A673 (cell line): ENCODE data around the gene WDR38. TPM values are rescaled to one million over a fixed set of nuclear protein-coding genes. Genes with fewer than 3 reads are reported as not detected.

Source experiments
- BruUV-seq: library from RNA; stranded (reverse); fragments of 400-500 nt; replicated peaks from 2 replicates; lab custom pipeline; 2021; lab: Mats Ljungman, UMichigan
- CTCF ChIA-PET: fragments of 300-600 bp; sonication (Branson Sonifier 250); formaldehyde crosslinking; loops from one replicate; lab custom pipeline; 2022; ENCODE audit warnings: antibody characterized with exemption; lab: Charles Lee
- POLR2A ChIA-PET: fragments of 300-600 bp; sonication (Branson Sonifier 250); formaldehyde crosslinking; loops from one replicate; lab custom pipeline; 2022; ENCODE audit warnings: antibody characterized with exemption; ENCODE audit not compliant: low non-redundant PET; lab: Charles Lee
- DNase-seq: peaks from one replicate; pipeline ENCODE4 v3.0.0-alpha.2; 2015; ENCODE audit warnings: low spot score
- H3K27ac ChIP-seq: fragments of 200-600 bp; sonication (generic); 2 replicates; pipeline ENCODE4 v1.5.1; 2016; ENCODE audit warnings: mixed run types, low read depth, mild to moderate bottlenecking, mixed read lengths, antibody characterized with exemption, low read length; ENCODE audit not compliant: poor library complexity, severe bottlenecking
- H3K27me3 ChIP-seq: fragments of 200-600 bp; sonication (generic); replicated peaks from 2 replicates; pipeline ENCODE4 v1.6.1; 2017; ENCODE audit warnings: mixed run types, low read depth, mild to moderate bottlenecking, mixed read lengths, antibody characterized with exemption, low read length; ENCODE audit not compliant: insufficient read depth, poor library complexity
- H3K36me3 ChIP-seq: fragments of 200-600 bp; sonication (generic); 2 replicates; pipeline ENCODE4 v1.6.1; 2016; ENCODE audit warnings: mixed run types, mild to moderate bottlenecking, mixed read lengths, antibody characterized with exemption, low read length; ENCODE audit not compliant: insufficient read depth, poor library complexity, severe bottlenecking
- H3K4me1 ChIP-seq: fragments of 200-600 bp; sonication (generic); 2 replicates; pipeline ENCODE4 v1.6.1; 2017; ENCODE audit warnings: mixed run types, mild to moderate bottlenecking, mixed read lengths, antibody characterized with exemption, low read length; ENCODE audit not compliant: insufficient read depth, poor library complexity, severe bottlenecking
- H3K4me3 ChIP-seq: fragments of 200-600 bp; sonication (generic); 2 replicates; pipeline ENCODE4 v1.5.1; 2016; ENCODE audit warnings: low read depth, mixed run types, mild to moderate bottlenecking, mixed read lengths, low read length; ENCODE audit not compliant: poor library complexity, severe bottlenecking
- H3K9me3 ChIP-seq: fragments of 200-600 bp; sonication (generic); 2 replicates; pipeline ENCODE4 v1.6.1; 2016; ENCODE audit warnings: mixed run types, low read depth, mild to moderate bottlenecking, mixed read lengths, antibody characterized with exemption, low read length; ENCODE audit not compliant: poor library complexity, severe bottlenecking
- EZH2 ChIP-seq: fragments of 200-600 bp; sonication (generic); IDR thresholded peaks from 2 replicates; pipeline ENCODE4 v1.6.1; 2017; ENCODE audit warnings: borderline replicate concordance, low read depth, mild to moderate bottlenecking, mixed read lengths, antibody characterized with exemption, low read length; ENCODE audit not compliant: poor library complexity, severe bottlenecking
- intact Hi-C: fragments of 100-400 bp; cut with micrococcal nuclease; formaldehyde crosslinking; loops from one replicate; pipeline ENCODE4 v1.10.0; 2022; ENCODE audit not compliant: unreplicated experiment
- total RNA-seq: library from RNA; stranded (reverse); gene quantifications from 2 replicates; pipeline ENCODE4 v1.2.3, GENCODE V29; 2021
- TF ChIP-seq, protein P1 (sequence below): fragments of 300-800, 200-600 bp; sonication (generic); conservative IDR thresholded peaks from 2 replicates; pipeline ENCODE4 v1.5.1; 2017; ENCODE audit warnings: low read depth, mild to moderate bottlenecking, antibody characterized with exemption, low read length, moderate library complexity, mixed read lengths

Gene WDR38
- total RNA-seq, 1 experiment from 2014 or later = not detected

DNA sequence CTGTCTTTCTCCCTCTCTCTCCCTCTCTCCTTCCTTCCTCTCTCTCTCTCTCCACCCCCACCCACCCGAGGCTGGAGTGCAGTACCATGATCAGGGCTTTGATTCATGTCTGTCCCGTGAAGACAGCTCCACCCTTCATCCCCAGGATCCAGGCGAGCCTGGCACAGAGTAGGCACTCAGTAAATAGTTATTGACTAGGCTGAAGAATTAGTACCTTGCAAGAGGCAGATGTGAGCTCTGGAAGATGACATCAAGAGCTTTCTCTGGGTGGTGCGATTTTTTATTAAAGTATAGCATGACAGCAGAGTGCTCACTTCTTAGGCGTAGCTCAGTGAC, 24.0 kb upstream of the WDR38 start:
- BruUV-seq = no TSS peak

DNA sequence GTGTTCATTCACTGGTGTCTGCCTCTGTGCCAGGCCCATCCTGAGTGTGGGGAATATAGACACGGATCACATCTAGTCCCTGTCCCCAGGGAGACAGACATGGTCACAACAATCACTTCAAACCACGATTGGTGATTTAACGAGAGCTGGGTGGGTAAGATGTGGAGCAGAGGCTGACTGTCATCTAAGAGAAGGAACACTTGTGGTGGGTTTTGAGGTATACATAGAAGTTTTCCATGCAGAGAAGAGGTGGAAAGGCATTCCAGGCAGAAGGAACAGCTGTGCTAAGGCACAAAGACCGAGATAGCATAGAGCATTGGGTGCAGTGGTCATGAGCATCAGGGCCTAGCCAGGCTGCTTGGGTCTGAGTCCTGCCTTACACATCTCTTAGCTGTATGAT, 22.7 kb upstream of the WDR38 start:
- intact Hi-C loops = no loop called here
- Histone ChIP-seq H3K27ac (no peak overlapping the region), H3K4me3 (no peak overlapping the region), H3K4me1 (peaks cover 24% of the 10 kb centered on the region), H3K27me3 (no peaks in the 10 kb centered on the region), H3K36me3 (no peaks in the 10 kb centered on the region), H3K9me3 (no peaks in the 10 kb centered on the region)
- CTCF ChIA-PET = interaction anchor here (1.5 kb wide), 1 partner anchor 59 kb away, joined by 3 read pairs; no protein-coding TSS in a partner anchor
- POLR2A ChIA-PET = no interaction called here
- no TSS peak for BruUV-seq
- no peak for DNase-seq
- TF ChIP-seq, protein P1, sequence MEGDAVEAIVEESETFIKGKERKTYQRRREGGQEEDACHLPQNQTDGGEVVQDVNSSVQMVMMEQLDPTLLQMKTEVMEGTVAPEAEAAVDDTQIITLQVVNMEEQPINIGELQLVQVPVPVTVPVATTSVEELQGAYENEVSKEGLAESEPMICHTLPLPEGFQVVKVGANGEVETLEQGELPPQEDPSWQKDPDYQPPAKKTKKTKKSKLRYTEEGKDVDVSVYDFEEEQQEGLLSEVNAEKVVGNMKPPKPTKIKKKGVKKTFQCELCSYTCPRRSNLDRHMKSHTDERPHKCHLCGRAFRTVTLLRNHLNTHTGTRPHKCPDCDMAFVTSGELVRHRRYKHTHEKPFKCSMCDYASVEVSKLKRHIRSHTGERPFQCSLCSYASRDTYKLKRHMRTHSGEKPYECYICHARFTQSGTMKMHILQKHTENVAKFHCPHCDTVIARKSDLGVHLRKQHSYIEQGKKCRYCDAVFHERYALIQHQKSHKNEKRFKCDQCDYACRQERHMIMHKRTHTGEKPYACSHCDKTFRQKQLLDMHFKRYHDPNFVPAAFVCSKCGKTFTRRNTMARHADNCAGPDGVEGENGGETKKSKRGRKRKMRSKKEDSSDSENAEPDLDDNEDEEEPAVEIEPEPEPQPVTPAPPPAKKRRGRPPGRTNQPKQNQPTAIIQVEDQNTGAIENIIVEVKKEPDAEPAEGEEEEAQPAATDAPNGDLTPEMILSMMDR = no peak
- no peak for TF ChIP-seq EZH2

More for the DNA sequence above, 24.0 kb upstream of the WDR38 start:
- TF ChIP-seq, protein P1 = no peak
- intact Hi-C loops = no loop called here
- CTCF ChIA-PET = interaction anchor here (1.0 to 1.5 kb wide), 3 partner anchors 11 to 58 kb away, joined by 3 to 5 read pairs (median 3); partner anchors contain the start of gene WDR38
- Histone ChIP-seq H3K4me1 (peaks cover 12% of the 10 kb centered on the region), H3K9me3 (no peaks in the 10 kb centered on the region), H3K27ac (no peak overlapping the region), H3K36me3 (no peaks in the 10 kb centered on the region), H3K27me3 (no peaks in the 10 kb centered on the region), H3K4me3 (no peak overlapping the region)
- DNase-seq = no peak
- POLR2A ChIA-PET = no interaction called here

DNA sequence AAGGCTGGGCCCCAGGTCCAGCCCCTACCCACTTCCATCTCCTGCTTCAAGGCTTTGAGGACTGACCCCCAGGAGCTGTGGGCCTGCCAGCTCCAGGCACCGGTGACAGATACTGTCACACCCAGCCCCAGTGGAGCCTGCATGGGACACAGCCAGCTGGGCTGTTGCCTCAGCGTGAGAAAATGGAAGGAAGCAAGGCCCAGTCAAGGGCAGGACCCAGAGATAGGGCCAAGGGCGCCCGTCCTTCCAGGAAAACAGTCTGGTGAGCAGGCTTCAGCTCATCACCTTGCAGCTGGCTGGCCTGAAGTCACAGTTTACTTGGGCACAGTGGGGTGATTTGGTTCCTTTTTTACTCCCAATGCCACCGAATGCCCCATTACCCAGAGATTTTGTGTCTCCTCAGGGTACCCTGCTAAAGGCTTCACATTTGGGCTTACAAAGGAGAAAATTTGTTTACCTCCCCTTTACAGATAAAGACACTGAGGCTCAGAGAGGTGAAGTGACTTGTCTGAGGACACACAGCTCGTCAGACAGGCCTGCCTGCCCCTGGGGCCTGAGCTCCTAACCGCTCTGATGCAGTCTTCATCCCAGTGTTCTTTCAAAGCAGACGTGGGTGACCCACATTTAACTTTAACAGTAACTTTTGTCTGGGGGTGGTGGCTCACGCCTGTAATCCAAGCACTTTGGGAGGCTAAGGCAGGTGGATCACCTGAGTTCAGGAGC, 21.5 kb upstream of the WDR38 start:
- CTCF ChIA-PET = interaction anchor here (0.7 kb wide), 2 partner anchors 55 to 60 kb away, joined by 3 read pairs; partner anchors contain the start of gene OLFML2A
- Histone ChIP-seq H3K36me3 (no peaks in the 10 kb centered on the region), H3K9me3 (no peaks in the 10 kb centered on the region), H3K4me1 (peaks cover 25% of the 10 kb centered on the region), H3K27me3 (no peaks in the 10 kb centered on the region), H3K27ac (peak overlapping the region; percentile 78), H3K4me3 (no peak overlapping the region)
- intact Hi-C loops = no loop called here
- POLR2A ChIA-PET = no interaction called here
- no peak for TF ChIP-seq EZH2
- TF ChIP-seq, protein P1 = no peak
- DNase-seq = no peak
- BruUV-seq = no TSS peak
